Activated T-helper 1 cell treated with anti-CD3 and anti-CD28 coated beads, Interleukin-12 subunit alpha, Interleukin-12 subunit beta, Interleukin-2, Interleukin-4 antibody, amounts not matched to agents 30 ng/mL and 10 ng/mL and 1 ng/mL, durations not matched to agents 14 hours and 24 hours and 36 hours (primary cell): ENCODE measurements around the gene ADGRE1. TPM values are rescaled to one million over a fixed set of nuclear protein-coding genes. Genes with fewer than 3 reads are reported as not detected.

Source experiments
- DNase-seq: peaks from one replicate; pipeline ENCODE4 v3.0.0; 2021; ENCODE audit warnings: low spot score
- H3K27ac Mint-ChIP-seq: one replicate; pipeline ENCODE4 v1.8.0; 2021; ENCODE audit warnings: mild to moderate bottlenecking, mixed read lengths
- H3K27me3 Mint-ChIP-seq: one replicate; pipeline ENCODE4 v1.8.0; 2022; ENCODE audit warnings: mild to moderate bottlenecking, moderate library complexity, mixed read lengths; ENCODE audit not compliant: insufficient read depth
- H3K36me3 Mint-ChIP-seq: one replicate; pipeline ENCODE4 v1.8.0; 2021; ENCODE audit warnings: low read depth, mixed read lengths
- H3K4me1 Mint-ChIP-seq: one replicate; pipeline ENCODE4 v1.8.0; 2021; ENCODE audit warnings: low read depth, mixed read lengths
- H3K4me3 Mint-ChIP-seq: one replicate; pipeline ENCODE4 v1.8.0; 2021; ENCODE audit warnings: mild to moderate bottlenecking, moderate library complexity, mixed read lengths
- H3K9me3 Mint-ChIP-seq: one replicate; pipeline ENCODE4 v1.8.0; 2021; ENCODE audit warnings: mixed read lengths
- intact Hi-C: fragments of 100-400 bp; cut with micrococcal nuclease; formaldehyde crosslinking; loops from one replicate; pipeline ENCODE4 v1.15.1; 2024
- total RNA-seq: library from RNA; stranded (reverse); gene quantifications from 2 replicates; pipeline ENCODE4 v1.2.3, GENCODE V29; 2022

ADGRE1 gene
- total RNA-seq, 1 donor from 2014 or later, result 4.6 TPM

DNA sequence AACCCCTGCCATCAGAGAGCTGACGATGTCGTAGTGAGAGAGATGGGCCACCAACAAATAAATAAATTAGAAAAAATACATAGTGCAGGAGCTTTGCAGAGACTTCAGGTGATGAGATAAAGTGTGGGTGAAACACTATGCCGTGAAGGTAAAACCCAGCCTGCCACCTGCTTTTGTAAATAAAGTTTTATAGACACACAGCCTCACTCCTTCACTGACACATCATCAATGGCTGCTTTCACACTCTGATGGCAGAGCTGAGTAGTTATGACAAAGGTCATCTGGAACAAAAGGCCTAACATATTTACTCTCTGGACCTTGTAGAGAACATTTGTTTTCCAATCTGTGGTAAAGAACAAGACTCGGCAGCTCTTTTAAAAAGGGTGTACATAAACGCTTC lies 88.8 kb downstream of the ADGRE1 start:
- Mint-ChIP-seq H3K27me3 (no peaks in the 10 kb centered on the region), H3K9me3 (peaks cover 20% of the 10 kb centered on the region), H3K27ac (no peak overlapping the region), H3K4me1 (no peaks in the 10 kb centered on the region), H3K36me3 (peaks cover 2% of the 10 kb centered on the region), H3K4me3 (no peak overlapping the region)
- DNase-seq, result no peak
- intact Hi-C loops, result no loop called here

DNA sequence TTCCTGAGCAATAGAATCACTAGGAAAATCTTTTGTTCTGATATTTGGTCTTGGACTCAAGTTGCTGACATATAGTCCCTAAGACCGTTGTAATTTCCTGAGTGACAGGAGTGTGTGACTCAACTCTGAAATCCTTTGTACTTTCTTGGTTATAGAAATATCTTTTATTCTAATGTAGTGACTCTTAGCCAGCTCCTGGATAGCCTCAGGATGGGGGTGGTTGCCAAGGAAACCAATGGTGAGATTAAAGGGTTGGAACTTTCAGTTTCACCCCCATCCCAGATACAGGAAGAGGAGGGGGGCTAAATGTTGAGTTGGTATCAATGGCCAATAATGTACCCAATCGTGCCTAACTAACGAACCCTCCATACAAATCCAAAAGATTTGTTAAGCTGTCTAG lies 92.0 kb downstream of the ADGRE1 start:
- no peak for DNase-seq
- intact Hi-C loops, result no loop called here
- Mint-ChIP-seq H3K36me3 (peaks cover 2% of the 10 kb centered on the region), H3K27ac (no peak overlapping the region), H3K4me3 (no peak overlapping the region), H3K4me1 (no peaks in the 10 kb centered on the region), H3K27me3 (no peaks in the 10 kb centered on the region), H3K9me3 (peaks cover 39% of the 10 kb centered on the region)

DNA sequence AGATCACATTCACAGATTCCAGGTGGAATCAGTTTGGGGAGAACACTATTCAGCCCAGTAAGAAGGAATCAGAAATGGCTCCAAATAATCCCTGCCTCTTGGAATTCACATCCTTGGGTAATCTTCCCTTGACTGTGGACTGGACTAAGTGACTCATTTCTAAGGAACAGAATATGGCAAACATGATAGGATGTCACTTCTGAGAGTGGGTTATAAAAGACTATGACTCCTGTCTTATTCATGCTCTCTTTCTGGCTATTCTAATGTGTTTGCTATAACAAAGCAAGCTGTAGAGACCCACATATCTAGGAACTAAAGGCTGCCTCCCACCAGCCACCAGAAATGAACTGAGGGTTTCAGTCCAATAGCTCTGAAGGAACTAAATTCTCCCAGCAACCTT lies 96.1 kb downstream of the ADGRE1 start:
- H3K36me3 Mint-ChIP-seq, result peaks cover 2% of the 10 kb centered on the region
- H3K27me3 Mint-ChIP-seq, result no peaks in the 10 kb centered on the region
- no peak for DNase-seq
- H3K4me3 Mint-ChIP-seq, result no peak overlapping the region
- intact Hi-C loops, result no loop called here
- H3K9me3 Mint-ChIP-seq, result peaks cover 38% of the 10 kb centered on the region
- H3K27ac Mint-ChIP-seq, result no peak overlapping the region
- no peaks in the 10 kb centered on the region for H3K4me1 Mint-ChIP-seq

GRCh38 chr19:6987850-6988249 lies 100.5 kb downstream of the ADGRE1 start:
- H3K4me1 Mint-ChIP-seq, result no peaks in the 10 kb centered on the region
- H3K27ac Mint-ChIP-seq, result no peak overlapping the region
- intact Hi-C loops, result no loop called here
- H3K4me3 Mint-ChIP-seq, result no peak overlapping the region
- H3K9me3 Mint-ChIP-seq, result peaks cover 26% of the 10 kb centered on the region
- H3K27me3 Mint-ChIP-seq, result no peaks in the 10 kb centered on the region
- no peak for DNase-seq
- H3K36me3 Mint-ChIP-seq, result peaks cover 2% of the 10 kb centered on the region

- no peak overlapping the region for H3K4me3 Mint-ChIP-seq
- intact Hi-C loops, result no loop called here
- H3K27me3 Mint-ChIP-seq, result no peaks in the 10 kb centered on the region
- no peaks in the 10 kb centered on the region for H3K4me1 Mint-ChIP-seq
- peaks cover 2% of the 10 kb centered on the region for H3K36me3 Mint-ChIP-seq
- DNase-seq, result no peak
- H3K27ac Mint-ChIP-seq, result no peak overlapping the region
- H3K9me3 Mint-ChIP-seq, result peaks cover 24% of the 10 kb centered on the region
Observed at GRCh38 chr19:6988257-6988656, 100.9 kb downstream of the ADGRE1 start.

Other genes starting within 250 kb of the ADGRE1 start
- 155 TPM in 2 replicates for gene TNFSF14, start 217.4 kb upstream of the ADGRE1 start, total RNA-seq
- gene C3, start 166.9 kb upstream of the ADGRE1 start, total RNA-seq, result 6.1 and 7.2 TPM in 2 replicates
- 106 and 108 TPM in 2 replicates for gene GPR108, start 150.0 kb upstream of the ADGRE1 start, total RNA-seq
- gene TRIP10, start 147.9 kb upstream of the ADGRE1 start, total RNA-seq, result 61.2 and 62.0 TPM in 2 replicates
- 15.0 and 15.6 TPM in 2 replicates for gene SH2D3A, start 120.1 kb upstream of the ADGRE1 start, total RNA-seq
- 86.8 and 90.4 TPM in 2 replicates for gene VAV1, start 114.9 kb upstream of the ADGRE1 start, total RNA-seq
- not detected in 2 replicates for gene MBD3L2B, start 133.9 kb downstream of the ADGRE1 start, total RNA-seq
- not detected in 2 replicates for gene MBD3L5, start 143.0 kb downstream of the ADGRE1 start, total RNA-seq
- not detected in 2 replicates for gene MBD3L4, start 152.6 kb downstream of the ADGRE1 start, total RNA-seq
- gene MBD3L2, start 161.7 kb downstream of the ADGRE1 start, total RNA-seq, result not detected in 2 replicates
- gene MBD3L3, start 171.1 kb downstream of the ADGRE1 start, total RNA-seq, result not detected in 2 replicates
- gene ZNF557, start 182.1 kb downstream of the ADGRE1 start, total RNA-seq, result 12.2 and 13.3 TPM in 2 replicates